Coronary artery (tissue), 2 donors: Measurements from ENCODE around the gene CCDC73.
"Not testable (repeated sequence)": the region's sequence is repeated elsewhere in the genome, so short reads cannot be mapped to it uniquely, and the experiment has no call there.

ENCODE experiments used
- DNase-seq: peaks from one replicate; pipeline ENCODE4 v3.0.0-alpha.2; 2017; ENCODE audit warnings: low spot score
- H3K27ac ChIP-seq, 2 donors: fragments of 200-600 bp; sonication (generic); one replicate each; pipeline ENCODE4 v1.5.1; 2016 to 2019
- H3K4me3 ChIP-seq: fragments of 200-600 bp; sonication (generic); 2 replicates; pipeline ENCODE4 v1.5.1; 2016; ENCODE audit warnings: mild to moderate bottlenecking, moderate library complexity
- TF ChIP-seq, protein P1 (sequence below): fragments of 200-600 bp; sonication (generic); IDR thresholded peaks from one replicate; pipeline ENCODE4 v1.5.1; 2019; ENCODE audit warnings: antibody characterized with exemption

The CCDC73 gene

DNA sequence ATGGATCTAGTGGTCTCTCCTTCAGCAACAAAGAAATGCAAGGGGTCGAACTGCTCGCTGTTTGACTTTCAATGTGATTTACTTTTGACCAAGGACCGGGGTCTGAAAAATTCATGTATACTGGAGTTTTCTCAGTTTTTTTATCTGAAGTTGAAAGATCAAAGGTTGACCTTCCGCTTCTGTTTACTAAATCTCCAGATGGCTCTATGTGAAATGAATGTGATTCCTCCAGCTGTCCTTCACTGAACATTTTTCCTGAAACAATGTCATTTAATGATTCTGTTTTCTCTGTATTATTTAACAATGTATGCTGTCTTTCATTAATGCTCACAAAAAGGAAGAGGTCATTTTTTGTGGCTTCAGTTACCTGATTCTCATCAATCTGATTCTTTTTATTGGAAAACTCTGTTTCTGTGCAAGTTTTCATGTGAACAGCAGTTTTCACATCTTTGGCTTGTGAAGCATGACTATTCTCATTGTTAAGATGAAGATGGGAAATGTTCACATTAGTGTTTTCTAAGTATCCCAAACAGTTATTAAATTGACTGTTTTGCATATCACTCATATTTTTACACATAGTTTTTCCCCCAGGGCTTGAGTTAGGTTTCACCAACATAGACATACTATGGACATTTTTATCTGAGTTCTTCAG is 180.8 kb downstream of the CCDC73 start:
- Histone ChIP-seq H3K4me3 (no peak overlapping the region), H3K27ac (no peak overlapping the region)
- TF ChIP-seq, protein P1, sequence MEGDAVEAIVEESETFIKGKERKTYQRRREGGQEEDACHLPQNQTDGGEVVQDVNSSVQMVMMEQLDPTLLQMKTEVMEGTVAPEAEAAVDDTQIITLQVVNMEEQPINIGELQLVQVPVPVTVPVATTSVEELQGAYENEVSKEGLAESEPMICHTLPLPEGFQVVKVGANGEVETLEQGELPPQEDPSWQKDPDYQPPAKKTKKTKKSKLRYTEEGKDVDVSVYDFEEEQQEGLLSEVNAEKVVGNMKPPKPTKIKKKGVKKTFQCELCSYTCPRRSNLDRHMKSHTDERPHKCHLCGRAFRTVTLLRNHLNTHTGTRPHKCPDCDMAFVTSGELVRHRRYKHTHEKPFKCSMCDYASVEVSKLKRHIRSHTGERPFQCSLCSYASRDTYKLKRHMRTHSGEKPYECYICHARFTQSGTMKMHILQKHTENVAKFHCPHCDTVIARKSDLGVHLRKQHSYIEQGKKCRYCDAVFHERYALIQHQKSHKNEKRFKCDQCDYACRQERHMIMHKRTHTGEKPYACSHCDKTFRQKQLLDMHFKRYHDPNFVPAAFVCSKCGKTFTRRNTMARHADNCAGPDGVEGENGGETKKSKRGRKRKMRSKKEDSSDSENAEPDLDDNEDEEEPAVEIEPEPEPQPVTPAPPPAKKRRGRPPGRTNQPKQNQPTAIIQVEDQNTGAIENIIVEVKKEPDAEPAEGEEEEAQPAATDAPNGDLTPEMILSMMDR: no peak
- no peak for DNase-seq

DNA sequence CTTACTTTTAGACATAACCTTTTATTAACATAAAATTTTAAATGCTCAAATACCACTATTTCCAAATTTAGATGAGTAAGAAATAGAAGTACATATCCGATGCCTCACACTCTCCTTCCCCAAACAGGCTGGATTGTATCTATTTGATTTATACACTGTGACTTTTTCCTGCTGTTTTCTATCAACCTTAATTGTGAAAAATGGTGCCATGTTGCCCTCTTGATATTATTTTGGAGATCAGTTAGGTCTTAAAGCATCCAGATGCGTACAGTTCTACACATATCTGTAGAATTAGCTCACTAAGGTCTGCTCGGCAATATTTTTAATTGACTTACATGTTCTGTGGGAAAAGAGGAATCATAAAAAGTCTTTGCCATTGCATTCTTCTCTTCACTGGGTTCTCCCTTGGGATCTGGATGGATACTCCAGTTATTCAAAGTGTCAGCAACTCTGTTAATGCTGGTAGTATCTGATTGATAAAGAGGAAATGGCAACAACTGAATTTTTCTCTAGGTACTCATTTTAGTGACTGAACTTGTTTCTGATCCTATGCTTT is 183.6 kb downstream of the CCDC73 start:
- DNase-seq: no peak
- Histone ChIP-seq H3K4me3 (no peak overlapping the region), H3K27ac (no peak overlapping the region)
- TF ChIP-seq, protein P1: no peak

DNA sequence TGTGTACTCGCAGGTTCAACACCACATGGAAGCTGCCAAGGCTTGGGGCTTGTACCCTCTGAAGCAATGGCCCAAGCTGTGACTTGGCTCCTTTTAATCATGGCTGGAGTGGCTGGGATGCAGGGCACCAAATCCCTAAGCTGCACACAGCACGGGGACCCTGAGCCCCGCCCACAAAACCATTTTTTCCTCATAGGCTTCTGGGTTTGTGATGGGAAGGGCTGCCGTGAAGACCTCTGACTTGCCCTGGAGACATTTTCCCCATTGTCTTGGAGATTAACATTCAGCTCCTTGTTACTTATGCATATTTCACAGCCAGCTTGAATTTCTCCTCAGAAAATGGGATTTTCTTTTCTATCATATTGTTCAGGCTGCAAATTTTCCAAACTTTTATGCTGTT is 185.6 kb downstream of the CCDC73 start:
- DNase-seq, H3K4me3 ChIP-seq, H3K27ac ChIP-seq: not testable (repeated sequence)

DNA sequence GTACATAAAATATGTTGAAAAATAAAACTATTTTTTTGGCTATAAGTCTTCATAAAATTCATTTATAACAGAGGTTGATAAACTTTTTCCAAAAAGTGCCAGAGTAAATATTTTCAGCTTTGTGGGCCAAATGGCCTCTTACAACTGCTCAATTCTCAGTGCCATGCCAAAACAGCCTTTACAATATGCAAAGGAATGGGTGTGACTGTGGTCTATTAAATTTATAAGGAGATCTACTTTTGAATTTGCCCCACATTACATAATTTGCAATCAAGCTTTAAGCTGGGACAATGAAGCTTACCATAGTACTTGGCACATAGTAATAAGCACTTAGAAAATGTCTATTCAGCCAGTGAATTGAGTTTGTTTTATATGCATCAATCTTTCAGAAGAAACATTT is 188.2 kb downstream of the CCDC73 start:
- Histone ChIP-seq H3K4me3 (no peak overlapping the region), H3K27ac (no peak overlapping the region)
- DNase-seq: no peak
- TF ChIP-seq, protein P1: no peak

DNA sequence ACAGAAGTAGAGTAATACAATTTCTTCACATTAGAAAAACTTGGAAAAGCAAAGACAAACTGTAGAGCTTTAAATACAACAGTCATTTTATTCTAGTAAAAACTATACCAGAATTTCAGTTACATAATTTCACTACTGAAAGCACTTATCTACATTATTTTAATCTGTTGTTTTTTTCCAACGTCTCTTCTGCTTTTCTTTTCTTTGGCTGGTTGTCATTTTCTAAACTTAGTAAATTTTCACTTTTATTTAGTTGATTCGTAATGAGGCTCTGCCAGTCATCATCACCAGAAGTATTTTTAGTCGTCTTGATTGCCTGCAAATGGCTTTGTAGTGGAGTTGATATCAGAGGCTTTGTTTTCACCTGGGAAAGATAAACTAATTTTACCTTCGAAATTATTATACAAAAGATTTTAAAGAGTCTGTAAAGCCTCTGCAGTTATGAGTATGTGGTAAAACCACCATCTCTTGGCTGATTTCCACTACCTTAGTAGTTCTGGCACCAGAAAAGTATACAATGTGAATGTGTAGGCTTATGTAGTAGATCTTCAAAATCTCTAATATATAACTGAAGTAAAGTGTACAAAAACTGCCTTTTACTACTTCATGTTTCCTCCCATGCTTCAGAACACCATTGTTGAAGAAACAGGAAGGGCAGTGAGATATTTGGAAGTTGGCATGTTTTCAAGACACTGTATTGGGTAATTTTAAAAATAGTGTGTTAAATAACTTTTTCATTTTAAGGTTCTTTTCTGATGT is 191.6 kb downstream of the CCDC73 start:
- TF ChIP-seq, protein P1: no peak
- H3K4me3 ChIP-seq: no peak overlapping the region
- DNase-seq: no peak
- H3K27ac ChIP-seq: no peak overlapping the region

DNA sequence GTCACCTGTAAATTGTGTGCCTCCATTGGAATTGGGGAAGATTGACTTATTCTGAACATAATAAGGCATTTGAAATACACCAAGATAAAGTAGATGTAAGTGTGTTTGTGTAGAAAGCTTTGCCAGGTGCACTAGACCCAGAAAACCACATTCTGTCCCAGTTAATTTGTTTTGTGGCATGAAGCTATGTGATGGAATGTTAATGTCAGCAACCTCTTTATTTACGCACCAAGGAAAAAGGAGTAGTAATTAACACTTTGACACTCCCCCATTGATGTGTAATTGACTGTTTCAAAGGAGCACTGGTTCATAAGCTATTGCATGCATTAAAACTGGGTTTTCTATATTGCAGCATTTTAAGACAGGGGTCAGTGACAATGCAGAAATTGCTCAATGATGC is 196.5 kb downstream of the CCDC73 start:
- no peak for DNase-seq

DNA sequence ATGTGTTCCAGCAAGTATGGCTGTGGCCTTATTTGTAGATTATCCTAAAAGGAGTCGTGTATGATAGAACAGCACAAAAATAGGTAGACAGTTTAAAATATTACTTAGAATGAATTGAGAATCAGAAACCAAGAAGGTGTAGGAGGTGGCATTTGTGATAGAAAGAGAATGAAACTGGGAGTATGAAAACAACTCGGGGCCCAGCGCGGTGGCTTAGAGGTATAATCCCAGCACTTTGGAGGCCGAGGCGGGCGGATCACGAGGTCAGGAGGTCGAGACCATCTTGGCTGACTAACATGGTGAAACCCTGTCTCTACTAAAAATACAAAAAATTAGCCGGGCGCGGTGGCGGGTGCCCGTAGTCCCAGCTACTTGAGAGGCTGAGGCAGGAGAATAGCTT is 198.3 kb downstream of the CCDC73 start:
- H3K27ac ChIP-seq, H3K4me3 ChIP-seq, DNase-seq: not testable (repeated sequence)

More for the DNA sequence above, 196.5 kb downstream of the CCDC73 start:
- Histone ChIP-seq H3K4me3 (no peak overlapping the region), H3K27ac (no peak overlapping the region)
- TF ChIP-seq, protein P1: no peak

DNA sequence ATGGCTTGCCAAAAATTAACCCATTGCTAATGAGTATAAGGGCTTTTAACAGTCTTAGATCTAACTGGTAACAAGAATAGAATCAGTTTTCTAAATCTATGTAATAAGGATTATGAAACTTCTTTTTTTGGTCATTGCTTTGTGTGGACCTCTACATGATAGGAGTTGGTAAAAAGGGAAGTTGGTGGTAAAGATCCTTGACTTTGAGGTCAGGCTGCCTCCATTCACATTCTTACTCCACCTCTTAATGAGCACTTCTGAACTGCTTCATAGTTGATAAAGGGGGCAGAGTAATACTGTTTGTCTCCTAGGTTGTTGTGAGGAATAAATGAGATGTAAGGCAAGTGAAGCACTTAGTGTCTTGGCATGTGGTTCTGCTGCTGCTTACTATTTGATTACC is 200.2 kb downstream of the CCDC73 start:
- no peak overlapping the region for H3K4me3 ChIP-seq
- TF ChIP-seq, protein P1: no peak
- no peak overlapping the region for H3K27ac ChIP-seq
- DNase-seq: no peak
